IPS DF 4.7 (cell line): Measurements from ENCODE around the gene RAB6D.
"Not testable (repeated sequence)": the region's sequence is repeated elsewhere in the genome, so short reads cannot be mapped to it uniquely, and the experiment has no call there.

ENCODE experiments used
- DNase-seq: peaks from one replicate; pipeline ENCODE4 v3.0.0-alpha.2; 2013; ENCODE audit warnings: low spot score; ENCODE audit errors: extremely low read depth

The RAB6D gene

DNA sequence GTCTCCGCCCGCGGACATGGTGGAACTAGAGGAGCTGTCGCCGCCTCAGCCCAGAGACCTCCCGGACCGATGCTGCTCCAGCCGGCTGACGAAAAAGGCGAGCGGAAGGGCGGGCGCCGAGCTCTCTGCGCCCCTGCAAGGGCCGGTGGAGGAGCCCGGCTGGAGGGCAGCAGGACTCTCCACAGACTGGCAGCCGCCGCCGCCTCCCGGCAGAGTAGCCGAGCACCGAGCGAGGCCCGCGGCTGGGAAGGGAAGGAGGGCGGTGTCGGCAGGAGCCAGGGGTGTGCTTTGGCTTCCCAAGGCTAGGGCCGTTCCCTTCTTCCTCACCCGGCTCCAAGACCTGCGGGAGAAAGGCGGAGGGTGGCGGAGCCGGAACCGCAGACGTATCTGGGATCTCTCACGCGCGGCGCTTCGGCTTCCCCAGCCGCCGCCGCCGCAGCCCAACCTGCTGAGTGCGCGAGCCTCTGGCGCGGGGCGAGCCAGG, at the start of gene RAB6D:
Gene RAB6D (minus strand): TSS at position 466 of the 484 bp plus-strand sequence. CDS start 448 bp downstream, at position 18.
- DNase-seq: not testable (repeated sequence)

DNA sequence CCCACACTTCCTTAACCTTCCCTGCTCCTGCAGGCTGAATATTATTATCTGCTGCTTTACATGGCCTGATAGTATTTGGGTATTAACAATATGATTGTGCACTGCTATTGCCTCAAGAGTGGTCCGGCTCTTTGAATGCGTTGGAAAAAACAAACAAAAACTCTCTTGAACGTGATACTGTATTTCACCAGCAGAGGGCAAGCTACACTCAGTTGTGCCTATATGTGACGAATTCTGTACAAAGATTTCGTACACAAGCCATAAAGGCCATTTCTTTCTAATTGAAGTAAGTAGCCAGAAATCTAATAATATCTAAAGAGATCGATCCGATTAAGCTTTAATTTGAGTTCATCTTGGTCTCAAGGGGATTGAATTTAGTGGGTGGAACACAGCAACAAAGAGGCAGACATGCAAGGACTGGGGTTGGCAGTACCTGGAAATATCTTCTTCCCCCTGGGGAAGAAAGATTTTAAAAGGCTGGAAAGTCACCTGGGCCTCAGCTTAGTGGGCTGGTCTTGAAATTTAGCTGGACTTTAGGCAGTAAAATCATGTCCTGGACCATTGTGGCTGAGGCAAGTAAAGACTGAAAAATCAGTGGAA, 49.3 kb upstream of the RAB6D start:
- no peak for DNase-seq

DNA sequence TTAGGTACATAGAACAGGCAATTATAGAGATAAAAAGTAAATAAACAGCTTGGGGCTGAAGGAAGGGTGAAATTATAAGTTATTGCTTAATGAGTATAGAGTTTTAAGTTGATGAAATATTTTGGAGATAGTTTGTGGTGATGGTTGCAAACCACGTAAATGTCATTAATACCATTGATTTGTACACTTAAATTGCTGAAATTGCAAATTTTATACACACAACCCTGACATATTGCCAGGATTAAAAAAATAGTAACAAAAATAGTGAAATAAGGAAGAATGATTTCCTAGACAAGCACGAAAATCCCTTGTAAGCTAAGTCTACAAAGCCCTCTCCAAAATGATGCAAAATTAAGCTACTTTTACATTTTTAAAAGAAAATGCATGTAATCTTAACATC, 46.2 kb upstream of the RAB6D start:
- DNase-seq: no peak

GRCh38 chr2:131408778-131409177, 44.8 kb upstream of the RAB6D start:
- no peak for DNase-seq

DNA sequence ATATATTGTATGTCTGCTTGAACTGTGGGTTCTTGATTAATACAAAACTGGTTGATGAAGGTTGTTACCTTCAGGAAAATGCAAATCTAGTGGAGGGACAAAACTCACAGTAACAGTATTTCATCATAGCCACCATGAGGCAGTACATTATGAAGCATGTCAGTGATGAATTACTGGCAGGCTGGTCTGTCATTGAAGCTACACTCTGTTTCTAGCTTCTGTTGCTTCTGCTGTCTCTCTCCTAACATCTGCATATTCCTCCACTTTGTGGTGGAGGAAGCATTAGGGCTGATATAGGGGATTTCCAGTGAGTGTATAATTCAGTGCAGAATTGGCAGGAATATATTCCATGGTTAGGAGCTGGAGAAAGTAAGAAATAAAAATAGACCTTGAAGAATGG, 44.2 kb upstream of the RAB6D start:
- DNase-seq: no peak

- no peak for DNase-seq
Observed at GRCh38 chr2:131404753-131405152, 40.8 kb upstream of the RAB6D start.

DNA sequence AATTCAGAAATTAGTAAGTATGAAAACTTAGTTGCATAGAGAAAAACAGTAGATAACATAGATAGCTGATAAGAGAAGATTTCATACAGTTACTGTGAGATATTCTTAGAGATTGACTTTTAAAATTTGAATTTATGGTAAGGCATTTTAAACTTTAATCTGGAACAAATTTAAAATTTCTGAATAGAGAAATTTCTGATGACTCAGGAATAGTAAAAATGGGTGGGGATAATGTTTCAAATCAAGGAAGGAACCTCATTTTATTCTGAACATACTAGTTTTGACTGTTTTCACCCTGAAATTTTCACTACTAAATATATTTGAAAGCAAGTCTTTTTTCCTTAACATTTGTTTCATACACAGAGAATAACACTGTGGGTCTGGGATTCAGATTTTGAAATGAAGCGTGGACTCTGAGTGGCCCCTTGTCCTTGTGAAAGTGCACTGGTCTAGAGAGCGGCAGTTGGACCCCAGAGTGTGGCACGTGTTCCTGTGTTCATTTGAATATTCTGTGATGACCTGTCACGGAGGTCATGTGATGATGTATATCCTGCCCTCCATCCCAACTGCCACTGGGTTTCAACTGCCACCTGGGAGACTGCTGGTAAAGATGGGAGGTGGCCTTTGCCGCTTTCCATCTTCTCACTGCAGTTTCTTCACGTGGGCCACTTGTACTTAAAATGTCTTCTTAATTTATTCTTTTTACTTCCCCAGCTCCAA, 38.5 kb upstream of the RAB6D start:
- DNase-seq: no peak

- no peak for DNase-seq
Observed at GRCh38 chr2:131400849-131401248, 36.9 kb upstream of the RAB6D start.

DNA sequence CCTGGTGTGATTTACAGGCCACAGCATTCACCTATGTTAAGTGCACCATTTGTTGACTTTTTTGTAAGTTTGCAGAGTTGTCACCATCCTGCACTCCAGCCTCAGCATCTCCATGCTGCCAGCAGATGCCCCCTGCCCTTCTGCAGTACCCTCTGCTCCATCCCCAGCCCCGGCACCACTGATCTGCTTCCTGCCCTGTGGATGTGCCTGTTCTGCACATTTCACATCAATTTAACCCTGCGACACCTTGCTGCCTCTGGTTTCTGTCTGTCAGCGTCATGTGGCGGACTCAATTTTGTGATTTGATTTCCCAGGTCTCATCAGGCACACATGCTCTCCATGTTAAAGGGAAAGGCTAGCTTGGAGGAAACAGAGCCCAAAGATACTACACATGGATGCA, 36.5 kb upstream of the RAB6D start:
- DNase-seq: not testable (repeated sequence)

DNA sequence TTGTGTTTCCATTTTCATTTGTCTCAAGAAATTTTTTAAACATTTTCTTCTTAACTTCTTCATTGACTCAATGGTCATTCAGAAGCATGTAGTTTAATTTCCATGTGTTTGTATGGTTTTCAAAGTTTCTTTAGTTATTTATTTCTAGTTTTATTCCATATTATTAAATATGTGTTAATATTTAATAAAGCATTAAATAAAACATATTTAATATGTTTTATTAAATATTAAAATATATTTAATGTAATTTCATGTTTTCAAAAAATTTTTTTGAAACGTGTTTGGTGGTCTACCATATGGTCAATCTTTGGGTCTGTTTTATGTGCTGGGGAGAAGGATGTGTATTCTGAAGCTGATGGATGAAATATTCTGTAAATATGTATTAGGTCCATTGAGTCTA, 32.2 kb upstream of the RAB6D start:
- not testable (repeated sequence) for DNase-seq

- not testable (repeated sequence) for DNase-seq
Observed at GRCh38 chr2:131395024-131395645, 31.2 kb upstream of the RAB6D start.

DNA sequence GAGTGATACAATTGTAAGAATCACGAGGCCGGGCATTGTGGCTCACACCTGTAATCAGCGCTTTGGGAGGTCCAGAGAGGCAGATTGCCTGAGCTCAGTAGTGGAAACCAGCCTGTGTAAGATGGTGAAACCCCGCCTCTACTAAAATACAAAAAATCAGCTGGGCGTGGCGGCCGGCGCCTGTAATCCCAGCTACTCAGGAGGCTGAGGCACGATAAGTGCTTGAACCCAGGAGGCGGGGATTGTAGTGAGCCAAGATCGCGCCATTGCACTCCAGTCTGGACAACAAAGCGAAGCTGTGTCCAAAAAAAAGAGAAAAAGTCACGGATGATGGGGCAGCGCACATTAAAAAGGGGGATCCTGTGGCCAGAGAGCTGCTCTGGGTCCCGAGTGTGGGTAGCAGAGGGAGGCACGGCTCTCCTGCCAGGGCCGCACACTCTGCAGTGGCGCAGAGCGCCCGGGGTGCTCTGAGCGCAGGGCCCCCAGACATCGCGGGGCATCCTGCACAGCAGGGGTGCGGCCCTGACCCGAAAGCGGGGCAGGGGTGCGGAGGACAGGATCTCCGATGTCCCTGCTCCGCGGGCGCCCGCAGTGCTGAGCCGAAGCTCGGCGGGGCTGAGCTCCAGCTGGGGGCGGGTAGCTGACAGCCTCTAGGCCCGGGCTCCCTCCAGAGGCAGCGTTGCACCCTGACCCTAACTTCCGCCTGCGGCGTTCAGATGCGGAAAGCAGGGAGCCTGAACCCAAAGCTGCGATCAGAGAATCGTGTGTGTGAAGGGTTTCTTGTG, 30.4 kb upstream of the RAB6D start:
- no peak for DNase-seq

DNA sequence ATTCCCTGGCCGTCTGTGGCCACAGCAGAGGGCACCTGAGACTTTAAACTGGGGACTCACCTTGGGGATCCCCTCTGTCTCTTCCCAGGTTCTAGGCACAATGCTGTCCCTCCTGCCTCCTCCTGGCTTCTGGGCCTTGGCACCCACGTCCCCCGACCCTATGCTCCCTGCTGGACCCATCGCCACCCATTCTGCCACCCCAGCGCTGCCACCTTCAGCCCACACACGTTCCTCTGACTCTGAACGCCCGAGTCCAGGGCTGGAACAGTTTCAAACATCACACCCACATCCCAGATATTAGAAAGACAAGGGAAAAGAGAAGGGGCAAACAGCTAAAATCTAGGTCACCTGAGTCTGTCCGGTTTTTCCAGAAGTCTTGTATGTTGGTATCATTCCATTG, 28.0 kb upstream of the RAB6D start:
- DNase-seq: not testable (repeated sequence)

DNA sequence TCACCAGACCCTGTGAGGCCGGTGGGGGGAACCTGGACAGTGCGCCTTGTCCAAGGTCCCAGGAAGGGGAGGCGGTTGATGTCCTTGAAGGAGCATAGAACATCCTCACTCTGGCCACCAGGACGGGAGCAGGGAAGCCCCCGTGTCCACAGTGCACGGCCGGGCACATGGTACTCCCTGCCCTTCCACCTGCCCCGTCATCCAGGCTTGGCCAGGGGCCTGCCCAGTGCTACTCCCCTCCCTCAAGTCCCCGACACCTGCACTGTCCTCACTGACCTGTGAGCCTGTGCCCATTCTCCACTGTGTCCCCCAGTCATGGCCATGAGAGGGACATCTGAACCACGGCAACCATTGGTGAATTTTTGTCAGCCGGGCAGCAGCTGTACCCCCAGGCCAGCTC, 27.5 kb upstream of the RAB6D start:
- not testable (repeated sequence) for DNase-seq

DNA sequence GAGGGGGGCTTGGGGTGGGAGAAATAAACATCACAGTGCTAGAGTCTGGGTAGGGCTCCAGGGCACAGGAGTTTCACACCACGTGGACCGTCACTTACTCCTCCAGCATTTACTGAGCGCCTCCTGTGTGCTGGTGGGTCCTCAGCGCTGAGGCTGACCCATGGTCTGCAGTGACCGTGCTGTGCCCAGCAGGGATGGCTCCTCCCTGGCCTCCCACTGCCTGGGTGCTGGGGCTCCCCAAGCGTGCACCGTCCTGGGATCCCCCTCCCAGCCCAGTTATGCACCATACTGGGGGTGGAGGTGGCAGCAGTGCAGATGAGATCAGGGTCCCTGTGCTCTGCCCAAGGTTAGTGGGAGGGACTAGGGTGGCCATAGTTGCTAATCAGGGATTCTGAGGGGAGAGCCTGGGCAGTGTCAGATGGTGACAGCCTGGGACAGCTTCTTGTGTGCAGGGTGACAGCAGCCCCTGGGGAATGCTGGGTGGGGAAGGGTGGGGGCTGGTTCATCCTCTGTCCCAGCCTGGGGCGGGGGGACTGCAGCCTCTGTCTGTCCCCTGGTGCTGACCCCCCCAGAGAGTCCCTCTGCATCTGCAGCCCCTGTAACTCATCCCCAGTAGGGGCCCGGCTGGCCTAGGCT, 26.6 kb upstream of the RAB6D start:
- DNase-seq: not testable (repeated sequence)

GRCh38 chr2:131389657-131390056, 25.7 kb upstream of the RAB6D start:
- no peak for DNase-seq

DNA sequence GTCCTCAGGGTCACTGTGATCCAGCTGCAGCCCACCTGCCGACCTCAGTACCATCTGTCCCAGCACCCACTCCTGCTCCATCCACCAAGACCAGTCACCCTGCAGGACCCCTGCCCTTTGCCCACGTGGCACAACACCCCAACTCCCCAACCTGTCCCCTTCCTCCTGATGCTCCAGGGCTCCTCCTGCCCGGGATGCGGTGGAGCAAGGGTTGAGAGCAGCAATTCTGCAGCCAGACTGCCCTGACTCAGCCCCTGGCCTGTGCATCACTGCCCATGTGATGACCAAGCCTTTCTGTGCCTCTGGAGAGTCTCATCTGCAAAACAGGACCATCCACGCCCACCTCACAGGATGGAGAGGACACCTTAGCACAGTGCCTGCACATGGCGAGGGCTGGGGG, 24.9 kb upstream of the RAB6D start:
- DNase-seq: not testable (repeated sequence)

DNA sequence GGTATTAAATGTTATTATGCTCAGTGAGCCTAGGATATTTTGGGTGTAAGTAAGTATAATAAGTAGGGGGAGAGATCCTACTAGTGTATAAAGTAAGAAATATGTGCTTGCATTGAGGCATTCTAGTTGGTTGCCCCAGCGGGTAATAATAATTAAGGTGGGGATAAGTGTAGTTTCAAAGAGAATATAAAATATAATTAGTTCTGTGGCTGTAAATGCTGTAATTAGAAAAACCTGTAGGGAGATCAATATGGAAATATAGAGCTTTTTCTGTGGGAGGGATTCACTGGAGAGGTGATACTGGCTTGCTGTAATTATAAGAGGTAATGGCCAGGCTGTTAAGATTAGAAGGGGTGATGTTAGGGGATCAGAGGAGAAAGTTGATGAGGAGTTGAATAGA, 9.1 kb upstream of the RAB6D start:
- DNase-seq: not testable (repeated sequence)

DNA sequence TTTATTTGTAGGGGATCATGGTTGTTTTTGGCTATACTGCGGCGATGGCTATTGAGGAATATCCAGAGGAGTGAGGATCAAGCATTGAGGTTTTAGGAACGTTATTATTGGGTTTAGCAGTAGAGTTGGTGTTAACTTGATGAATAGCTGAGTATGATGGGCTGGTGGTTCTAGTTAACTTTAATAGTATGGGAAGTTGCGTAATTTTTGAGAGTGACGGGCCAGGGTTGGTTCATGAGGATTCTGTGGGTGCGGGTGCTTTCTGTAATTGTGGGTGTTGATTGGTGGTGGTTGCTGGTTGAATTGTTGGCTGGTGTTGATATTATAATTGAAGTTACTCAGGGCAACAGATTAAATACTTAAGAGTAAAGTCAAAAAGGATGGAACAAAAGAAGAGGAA, 6.0 kb upstream of the RAB6D start:
- no peak for DNase-seq

DNA sequence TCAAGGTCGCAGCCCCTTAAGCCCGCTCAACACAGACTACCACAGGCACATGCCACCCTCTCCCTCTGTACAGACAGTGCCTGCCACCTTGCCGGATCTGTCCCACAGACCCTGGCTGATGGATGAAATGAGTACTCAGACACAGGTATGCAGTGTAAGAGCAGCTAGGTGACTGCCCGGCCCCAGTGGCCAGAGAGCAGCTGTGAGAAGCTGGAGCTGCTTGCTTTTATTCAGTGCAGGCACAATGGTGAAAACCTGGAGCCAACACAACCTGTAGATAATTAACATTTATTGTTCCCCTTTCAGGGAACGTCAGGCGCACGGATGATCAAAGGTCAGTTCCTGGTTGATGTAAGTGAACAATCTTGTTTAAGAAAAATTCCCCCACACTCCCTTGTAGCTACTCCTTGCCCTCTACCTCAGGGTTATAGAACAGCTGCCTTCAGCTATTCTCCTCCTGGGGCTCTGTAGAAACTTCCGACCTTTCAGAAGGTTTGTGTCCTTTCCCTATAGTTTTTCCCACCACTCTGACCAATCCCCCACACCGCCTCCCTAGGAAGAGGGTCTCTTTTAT, 4.6 kb upstream of the RAB6D start:
- not testable (repeated sequence) for DNase-seq

- DNase-seq: no peak
Observed at GRCh38 chr2:131367352-131367751, 3.4 kb upstream of the RAB6D start.
